NCI-H187 (cell line): ENCODE data around the gene TMEM225B.
"Not testable (repeated sequence)": the region's sequence is repeated elsewhere in the genome, so short reads cannot be mapped to it uniquely, and the experiment has no call there.

ENCODE experiments used
- DNase-seq, 2 experiments: peaks; one replicate each; lab custom pipeline; 2025; lab: John Stamatoyannopoulos, UW

Gene TMEM225B

DNA sequence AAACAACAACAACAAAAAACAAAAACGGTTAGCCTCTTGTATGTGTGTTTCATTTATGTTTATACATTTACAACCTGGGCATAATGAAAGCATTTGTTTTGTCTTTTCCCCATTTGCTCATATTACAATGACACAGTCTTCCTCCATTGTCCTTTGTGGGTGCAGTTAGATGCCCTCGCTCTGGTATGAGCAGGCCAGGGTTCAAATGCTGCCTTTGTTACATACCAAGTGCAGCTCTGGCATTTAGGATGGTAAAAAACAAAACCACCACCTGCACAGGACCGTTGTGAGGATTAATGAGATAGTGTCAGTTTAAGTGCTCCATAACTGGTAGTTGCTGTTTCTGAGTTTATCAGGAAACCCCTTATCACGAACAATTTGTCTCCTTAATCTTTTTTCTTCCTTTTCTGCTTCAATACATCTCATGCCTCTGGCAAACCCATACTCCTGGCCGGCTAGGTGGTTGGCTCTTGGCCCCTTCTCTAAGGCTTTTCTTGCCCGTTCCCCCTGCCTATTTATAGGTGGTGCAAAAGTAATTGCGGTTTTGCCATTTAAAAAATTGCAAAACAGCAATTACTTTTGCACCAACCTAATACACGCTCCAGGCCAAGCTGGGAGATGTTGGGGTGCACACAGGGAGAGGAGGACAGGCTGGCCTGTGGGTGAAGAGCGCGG lies 18.6 kb upstream of the TMEM225B start:
- no peak for DNase-seq

DNA sequence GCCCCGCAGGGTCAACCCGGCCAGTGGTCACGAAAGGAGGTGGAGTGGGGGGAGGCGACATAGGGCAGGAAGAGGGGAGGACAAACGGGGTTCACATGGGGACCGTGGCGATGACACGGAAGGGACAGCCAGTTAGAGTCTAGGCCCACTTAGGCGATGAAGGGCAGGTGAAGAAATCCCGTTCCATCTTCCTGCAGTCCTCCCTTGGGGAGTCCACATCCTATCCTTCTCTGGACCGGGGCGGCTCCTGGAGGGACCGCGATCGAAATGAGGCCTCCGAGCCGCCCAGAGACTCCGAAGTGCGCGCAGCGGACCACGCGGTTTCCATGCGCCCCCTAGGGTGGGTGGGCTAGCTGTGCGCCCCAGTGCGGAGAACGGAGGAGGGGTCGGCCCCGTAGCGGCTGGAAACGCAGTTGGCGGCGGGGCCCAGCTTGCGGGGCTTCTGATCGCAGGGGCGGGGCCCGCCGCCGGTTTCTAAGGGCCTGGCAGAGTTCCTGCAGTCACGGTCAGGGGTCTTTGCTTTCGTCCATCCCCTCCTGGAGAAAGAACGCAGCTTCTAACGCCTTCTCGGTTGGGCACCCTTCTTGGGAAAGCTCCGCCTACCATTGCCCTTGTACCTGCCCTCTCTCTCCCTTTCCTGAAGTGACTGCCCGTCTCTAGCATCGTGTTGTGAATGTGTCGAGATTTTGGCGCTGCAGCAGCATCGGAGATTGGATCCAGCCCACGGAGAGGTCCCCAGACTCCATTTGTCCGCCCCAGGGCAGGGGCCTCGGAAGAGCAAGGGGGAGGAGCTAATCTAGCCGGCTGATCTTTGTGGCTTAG lies 17.9 kb upstream of the TMEM225B start:
- DNase-seq, result no peak

DNA sequence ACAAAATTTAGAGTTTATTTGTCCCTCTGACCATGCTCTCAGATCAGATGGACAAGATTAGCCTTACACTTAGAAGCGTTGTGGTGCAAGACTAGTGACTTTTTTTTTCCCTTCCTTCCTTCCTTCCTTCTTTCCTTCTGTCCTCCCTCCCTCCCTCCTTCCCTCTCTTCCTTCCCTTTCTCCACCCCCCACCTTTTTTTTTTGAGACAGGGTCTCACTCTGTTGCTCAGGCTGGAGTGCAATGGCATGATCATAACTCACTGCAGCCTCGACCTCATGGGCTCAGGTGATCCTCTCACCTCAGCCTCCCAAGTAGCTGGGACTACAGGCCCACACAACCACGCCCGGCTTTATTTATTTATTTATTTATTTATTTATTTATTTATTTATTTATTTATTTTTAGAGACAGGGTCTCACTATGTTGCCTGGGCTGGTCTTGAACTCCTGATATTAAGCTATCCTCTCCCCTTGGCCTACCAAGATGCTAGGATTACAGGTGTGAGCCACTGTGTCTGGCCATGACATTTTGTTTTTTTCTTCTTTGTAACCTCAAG lies 17.2 kb upstream of the TMEM225B start:
- DNase-seq, result not testable (repeated sequence)

DNA sequence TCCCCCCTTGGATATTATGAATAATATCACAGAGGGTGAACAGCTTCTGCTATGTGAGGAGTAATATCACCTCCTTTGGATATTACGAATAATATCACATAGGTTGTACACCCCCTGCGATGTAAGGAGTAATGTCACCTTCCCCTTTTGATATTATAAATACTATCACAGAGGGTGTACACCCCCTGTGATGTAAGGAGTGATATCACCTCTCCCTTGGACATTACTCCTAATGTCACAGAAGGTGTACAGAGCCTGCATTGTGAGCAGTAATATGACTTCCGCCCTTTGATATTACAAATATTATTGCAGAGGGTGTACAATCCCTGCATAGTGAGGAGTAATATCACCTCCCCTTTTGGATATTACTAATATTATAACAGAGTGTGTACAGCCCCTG lies 9.2 kb upstream of the TMEM225B start:
- DNase-seq, result no peak

DNA sequence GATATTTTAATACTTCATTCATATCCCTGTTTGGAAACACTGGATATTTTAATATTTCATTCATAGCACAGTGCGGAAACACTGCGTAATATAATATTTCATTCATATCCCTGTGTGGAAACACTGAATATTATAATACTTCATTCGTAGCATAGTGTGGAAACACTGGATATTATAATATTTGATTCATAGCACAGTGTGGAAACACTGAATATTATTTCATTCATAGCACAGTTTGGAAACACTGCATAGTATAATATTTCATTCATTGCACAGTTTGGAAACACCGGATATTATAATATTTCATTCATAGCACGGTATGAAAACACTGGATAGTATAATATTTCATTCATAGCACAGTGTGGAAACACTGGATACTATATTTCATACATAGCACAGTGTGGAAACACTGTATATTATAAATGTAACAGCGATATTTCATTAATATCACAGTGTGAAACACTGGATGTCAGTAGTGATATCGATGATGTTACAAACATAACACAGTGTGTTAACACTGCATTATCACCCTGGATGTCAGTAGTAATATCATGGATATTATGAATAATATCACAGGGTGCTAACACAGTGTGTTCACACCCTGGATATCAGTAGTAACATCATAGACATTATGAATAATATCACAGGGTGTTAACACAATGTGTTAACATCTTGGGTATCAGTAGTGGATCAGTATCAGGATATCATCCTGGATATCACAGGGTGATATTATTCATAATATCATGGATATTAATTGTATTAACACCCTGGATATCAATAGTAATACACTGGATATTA lies 2.9 kb upstream of the TMEM225B start:
- no peak for DNase-seq

DNA sequence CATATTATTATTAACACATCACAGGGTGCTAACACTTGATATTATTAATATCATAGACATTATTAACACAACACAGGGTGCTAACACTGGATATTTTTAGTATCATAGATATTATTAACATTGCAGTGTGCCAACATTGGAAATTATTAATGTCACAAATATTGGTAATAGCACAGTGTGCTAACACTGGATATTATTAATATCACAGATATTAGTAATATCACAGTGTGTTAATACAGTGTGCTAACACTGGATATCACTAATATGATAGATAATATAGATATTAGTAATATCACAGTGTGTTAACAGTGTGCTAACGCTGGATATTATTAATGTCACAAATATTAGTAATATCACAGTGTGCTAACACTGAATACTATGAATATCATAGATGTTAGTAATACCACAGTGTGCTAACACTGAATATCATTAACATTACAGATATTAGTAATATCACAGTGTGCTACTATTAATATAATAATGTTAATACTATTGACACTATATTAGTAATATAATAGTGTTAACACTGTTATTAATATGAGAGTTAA lies 1.6 kb upstream of the TMEM225B start:
- DNase-seq, result no peak

DNA sequence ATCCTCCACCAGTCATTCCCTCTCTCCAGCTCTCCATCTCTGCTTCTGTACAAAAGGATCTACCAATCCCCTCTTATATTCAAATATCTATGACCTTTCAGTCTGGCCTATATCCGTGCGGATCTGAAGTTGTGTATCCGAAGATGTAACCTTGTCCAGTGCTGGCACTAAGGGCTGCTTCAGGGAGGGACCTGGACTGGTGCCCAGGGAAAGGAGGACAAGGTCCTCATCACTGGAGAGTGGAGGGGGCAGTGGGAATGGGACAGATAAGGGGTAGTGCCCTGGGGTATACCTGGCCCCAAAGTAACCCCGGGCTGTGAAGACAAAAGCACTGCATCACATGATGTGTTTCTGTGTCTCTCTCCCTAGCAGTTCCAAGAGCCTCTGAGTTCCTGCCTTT lies 1.8 kb downstream of the TMEM225B start:
- DNase-seq, result no peak

DNA sequence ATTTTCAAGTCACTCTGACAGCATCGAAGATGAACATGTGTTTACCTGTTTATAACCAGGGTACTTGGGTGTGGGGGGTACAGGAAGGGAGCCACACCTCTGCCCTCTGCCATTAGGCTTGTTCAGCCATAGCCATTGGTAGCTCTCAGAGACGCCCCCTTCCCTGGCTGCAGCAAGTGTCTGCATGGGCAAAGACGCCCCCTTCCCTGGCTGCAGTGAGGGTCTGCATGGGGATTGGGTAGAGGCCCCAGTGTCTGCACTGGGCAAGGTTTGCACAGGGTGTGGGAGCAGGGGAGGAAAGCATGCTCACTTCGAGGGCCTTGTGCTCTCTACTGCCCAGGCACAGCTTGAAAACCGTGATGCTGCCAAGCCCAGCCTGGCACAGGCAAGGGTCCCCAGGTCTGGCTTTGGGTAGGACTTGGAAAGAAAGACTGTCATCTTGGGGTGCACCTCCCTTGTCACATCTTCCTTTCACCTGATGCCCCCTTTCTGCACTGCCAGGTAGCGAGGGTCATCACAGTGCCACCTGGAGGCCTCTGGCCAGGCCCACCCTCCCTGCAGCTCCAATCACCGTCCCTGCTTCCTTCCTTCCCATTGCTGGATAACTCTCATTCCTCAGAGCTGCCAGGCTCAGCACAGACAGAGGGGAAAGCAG lies 3.7 kb downstream of the TMEM225B start:
- DNase-seq, result no peak

DNA sequence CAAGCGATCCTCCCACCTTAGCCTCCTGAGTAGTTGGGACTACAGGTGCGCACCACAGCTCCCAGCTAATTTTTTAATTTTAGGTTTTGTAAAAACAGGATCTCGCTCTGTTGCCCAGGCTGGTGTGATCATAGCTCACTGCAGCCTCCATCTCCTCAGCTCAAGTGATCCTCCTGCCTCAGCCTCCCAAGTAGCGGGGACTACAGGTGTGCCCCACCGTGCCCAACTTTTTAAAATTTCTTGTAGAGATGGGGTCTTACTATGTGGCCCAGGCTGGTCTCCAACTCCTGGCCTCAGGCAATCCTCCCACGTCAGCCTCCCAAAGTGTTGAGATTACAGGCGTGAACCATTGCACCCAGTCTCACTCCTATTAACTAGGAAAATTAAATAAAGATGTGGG lies 7.5 kb downstream of the TMEM225B start:
- DNase-seq, result no peak

DNA sequence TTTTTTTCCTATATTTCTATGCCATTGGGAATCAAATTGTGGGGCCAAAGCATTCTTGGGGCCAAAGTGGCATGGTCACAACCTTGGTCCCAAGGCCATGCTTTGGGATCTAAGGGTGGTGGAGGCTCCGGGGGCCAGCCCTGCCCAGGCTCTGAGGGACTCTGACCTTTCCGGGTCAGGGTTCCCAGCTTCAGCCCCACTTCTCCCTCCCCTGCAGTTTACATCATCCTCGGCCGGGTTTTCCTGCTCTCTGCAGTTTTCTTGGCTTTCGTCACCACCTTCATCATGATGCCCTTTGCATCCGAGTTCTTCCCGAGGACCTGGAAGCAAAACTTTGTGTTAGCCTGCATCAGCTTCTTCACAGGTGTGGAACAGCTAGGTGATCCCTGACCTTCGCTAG lies 8.5 kb downstream of the TMEM225B start:
- DNase-seq, result no peak

DNA sequence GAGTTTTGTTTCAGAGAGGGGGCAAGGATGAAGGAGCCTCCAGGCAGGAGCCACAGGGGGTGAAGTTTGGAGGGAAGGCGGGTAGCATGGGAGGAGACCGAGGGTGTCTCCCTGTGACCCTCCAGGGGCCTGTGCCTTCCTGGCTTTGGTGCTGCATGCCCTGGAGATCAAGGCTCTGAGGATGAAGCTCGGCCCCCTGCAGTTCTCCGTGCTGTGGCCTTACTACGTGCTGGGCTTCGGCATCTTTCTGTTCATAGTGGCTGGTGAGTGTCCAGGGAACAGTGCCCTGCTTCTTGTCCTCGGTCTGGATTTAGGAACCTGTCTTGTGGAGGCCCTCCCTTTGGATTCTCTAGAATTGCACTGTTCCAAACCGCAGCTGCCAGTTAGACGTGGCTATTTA lies 9.5 kb downstream of the TMEM225B start:
- DNase-seq, result no peak

DNA sequence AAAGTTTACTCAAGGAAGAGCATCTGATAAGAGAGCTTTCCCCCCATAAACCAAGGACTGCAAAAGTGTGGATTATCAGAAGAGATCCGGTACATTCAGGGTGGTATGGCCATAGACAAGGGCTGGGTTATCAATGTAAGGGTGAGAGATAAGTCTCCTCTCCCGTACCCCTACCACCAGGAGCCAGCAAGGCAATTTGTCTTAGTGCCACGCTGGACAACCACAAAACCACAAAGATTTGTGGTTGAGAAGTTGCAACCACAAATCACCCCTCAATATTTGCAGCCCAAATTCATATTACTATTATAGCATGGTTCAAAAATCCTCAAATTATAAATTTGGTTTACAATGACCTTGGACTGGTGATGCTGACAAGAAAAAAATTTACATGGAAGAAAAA lies 16.4 kb downstream of the TMEM225B start:
- no peak for DNase-seq

DNA sequence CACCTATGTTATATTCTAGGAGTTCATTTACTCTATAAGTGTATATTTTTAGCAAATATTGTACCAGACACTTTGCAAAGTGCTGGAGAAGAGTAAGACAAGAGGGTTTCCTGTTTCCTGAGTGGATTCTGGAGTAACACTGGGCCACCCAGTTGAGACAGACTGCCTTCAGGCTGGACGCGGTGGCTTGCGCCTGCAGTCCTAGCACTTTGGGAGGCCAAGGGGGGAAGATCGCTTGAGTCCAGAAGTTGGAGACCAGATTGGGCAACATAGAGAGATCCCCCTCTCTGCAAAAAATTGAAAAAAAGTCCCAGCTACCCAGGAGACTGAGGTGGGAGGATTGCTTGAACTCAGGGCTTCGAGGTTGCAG lies 17.9 kb downstream of the TMEM225B start:
- no peak for DNase-seq

DNA sequence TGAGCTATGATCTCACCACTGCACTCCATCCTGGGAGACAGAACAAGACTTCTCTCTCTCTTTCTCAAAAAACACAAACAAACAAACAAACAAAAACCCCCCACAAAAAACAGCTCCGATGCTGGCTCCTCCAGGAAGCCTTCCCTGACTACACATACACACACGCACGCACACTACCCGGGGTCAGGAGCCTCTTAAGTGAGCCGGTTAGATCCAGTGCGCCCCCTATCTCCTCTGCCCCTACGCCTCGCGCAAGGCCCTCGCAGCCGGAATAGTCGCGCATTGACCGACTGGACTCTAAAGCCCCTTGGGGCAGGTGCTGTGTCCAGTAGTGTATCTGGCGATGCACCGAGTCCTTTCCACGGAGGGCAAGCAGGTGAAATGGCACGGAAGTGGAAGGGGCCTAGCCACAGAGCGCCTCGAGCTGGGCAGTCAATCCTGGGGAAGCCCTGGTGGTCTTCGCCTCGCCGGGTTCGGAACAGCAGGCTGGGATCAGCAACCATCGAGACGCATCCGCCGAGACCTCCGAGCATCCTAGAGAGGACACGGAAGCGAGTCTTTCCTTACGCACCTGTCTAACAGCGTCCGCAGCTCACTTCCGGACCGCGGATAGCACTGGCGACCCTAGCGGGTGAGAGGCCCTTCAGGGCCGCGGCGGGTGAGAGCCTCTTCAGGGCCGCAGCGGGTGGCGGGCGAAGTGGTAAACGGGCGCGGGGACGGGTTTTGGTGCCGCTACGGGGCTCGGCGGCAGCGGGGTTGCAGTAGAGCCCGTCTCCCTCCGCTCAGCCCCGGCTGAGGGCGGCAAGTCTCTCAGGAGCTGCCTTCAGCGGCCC lies 18.5 kb downstream of the TMEM225B start, which contains the start of gene ZSCAN25:
Gene ZSCAN25 (plus strand): TSS at position 588 of the 833 bp plus-strand sequence. CDS start 2,661 bp downstream, outside the sequence.
- peak; percentile 69 to 83 for DNase-seq

DNA sequence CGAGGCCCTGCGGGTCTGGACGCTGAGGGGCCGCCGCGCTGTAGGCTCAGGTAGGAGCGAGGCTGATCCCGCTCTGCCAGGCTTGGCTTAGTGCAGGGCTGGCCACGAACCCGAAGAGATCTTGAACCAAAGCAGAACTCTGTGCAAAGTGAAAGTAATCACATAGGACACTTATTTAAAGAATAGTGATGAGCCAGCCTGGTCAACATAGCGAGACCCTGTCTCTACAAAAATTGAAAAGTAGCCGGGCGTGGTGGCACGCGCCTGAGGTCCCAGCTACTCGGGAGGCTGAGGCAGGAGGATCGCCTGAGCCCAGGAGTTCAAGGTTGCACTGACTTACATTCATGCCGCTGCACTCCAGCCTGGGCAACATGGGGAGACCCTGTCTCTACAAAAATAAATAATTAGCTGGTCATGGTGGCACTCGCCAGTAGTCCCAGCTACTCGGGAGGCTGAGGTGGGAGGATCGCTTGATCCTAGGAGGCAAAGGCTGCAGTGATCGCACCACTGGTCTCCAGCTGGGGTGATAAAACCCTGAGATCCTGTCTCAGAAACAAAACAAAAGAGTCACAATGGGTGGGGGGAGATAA lies 19.2 kb downstream of the TMEM225B start:
- DNase-seq, result no peak

DNA sequence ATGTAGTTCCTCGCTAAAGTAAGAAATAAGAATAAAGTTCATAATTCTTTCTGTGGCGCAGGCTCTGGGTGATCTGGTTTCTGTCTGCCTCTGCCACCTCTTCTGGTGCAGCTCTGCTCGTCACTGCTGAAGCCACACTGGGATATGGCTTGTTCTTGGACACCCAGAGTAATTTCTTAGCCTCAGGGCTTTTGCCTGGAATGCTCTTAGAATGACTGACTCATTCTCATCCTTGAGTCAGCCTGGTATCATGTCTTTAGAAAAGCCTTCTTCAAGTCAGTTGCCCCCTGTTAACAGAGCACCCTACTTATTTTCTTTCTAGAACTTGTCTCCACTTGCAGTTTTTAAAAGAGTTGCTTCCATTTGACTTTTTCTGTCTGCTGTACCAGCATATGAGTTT lies 20.7 kb downstream of the TMEM225B start:
- DNase-seq, result no peak

DNA sequence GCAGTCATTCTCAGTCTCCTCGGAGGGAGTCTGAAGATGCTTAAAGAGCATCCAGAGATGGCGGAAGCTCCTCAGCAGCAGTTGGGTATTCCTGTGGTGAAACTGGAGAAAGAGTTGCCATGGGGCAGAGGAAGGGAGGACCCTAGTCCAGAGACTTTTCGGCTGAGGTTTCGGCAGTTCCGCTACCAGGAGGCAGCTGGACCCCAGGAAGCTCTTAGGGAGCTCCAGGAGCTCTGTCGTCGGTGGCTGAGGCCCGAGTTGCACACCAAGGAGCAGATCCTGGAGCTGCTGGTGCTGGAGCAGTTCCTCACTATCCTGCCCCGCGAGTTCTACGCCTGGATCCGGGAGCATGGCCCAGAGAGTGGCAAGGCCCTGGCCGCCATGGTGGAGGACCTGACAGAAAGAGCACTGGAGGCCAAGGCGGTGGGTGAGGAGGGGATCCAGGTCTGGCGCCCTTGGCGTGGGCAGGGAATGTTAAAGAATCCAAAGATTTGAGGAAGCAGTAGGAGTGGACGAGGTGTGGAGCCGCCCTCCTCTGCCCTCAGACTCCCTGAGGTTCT lies 21.6 kb downstream of the TMEM225B start:
- no peak for DNase-seq

DNA sequence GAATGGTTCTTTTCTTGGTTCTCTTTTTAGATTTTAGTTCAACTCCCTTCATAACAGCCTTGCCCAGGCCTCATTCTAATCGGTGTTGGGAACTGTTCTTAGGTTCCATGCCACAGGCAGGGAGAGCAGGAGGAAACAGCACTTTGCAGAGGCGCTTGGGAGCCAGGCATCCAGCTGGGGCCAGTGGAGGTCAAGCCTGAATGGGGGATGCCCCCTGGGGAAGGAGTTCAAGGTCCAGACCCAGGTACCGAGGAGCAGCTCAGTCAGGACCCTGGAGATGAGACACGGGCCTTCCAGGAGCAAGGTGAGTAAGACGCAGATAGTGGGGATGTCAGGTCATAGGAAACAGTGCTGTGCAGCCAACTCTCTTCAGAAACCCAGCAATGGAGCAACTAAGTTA lies 23.2 kb downstream of the TMEM225B start:
- no peak for DNase-seq

DNA sequence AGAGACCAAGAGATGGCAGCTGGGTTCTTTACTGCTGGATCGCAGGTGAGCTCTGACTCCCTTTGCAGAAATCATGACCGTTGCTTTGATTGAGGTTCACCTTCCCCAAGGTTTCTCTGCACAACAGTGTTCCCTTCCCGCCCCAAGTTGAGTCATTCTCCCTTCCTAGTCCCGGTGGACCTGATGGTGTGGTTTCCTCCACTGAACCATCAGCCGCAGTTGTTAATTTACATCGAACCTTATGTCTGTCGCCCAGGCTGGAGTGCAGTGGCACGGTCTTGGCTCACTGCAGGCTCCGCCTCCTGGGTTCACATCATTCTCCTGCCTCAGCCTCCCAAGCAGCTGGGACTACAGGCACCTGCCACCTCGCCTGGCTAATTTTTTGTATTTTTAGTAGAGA lies 24.5 kb downstream of the TMEM225B start:
- DNase-seq, result no peak

DNA sequence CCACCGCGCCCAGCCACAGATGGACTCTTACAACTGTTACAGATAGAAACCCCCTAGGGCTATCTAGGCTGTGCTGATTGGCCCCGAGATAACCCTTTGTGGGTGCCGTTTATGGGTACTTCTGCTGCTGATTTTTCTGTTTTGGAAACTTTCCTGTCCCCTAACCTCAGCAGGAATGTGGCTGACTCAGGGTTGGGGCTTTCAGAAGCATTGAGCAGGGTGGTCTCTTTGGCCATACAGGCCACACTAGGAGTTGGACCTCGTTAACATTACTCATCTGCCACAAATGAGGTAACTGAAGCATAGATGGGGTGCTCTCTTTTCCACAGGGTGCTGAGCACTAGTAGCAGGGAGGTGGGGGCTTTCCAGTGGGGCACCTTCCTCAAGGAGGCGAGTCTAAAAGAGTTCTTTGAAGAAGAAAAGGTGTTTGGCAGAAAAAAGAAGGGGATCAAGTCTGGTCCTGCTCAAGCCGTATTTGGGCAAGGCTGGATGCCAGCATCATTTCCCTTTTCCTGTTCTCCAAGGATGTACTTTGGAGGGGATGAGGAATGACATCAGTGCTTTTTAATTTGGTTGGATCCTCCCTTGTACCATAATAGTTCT lies 25.1 kb downstream of the TMEM225B start:
- no peak for DNase-seq
